Ramos (cell line): ENCODE measurements around the gene DCAF8.

Experiments
- in situ Hi-C: fragments of 300-500 bp; cut with MboI; formaldehyde crosslinking; loops from one replicate; pipeline ENCODE4 v1.14.3; 2022; ENCODE audit warnings: low sequenced_read_pairs; ENCODE audit not compliant: unreplicated experiment

The DCAF8 gene

DNA sequence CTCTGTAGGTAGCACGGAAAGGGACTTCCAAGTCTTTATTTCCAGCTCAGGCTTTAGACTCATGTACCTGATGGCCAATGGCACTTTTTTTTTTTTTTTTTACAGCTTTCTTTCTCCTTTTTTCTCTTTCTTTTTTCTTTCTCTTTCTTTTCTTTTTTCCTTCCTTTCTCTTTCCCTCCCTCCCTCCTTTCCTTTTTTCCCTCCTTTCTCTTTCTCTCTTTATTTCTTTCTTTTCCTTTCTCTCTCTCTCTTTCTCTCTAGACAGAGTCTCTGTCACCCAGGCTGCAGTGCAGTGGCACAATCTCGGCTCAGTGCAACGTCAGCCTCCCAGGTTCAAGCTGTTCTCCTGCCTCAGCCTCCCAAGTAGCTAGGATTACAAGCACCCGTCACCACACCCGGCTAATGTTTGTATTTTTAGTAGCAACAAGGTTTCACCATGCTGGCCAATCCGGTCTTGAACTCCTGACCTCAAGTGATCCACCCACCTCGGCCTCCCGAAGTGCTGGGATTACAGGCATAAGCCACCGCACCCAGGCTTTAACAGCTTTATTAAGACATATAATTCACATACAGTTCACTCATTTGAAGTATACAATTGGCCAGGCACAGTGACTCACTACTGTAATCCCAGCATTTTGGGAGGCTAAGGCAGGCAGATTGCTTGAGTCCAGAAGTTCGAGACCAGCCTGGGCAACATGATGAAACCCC lies 5.1 kb upstream of the DCAF8 start:
- in situ Hi-C loops, result no loop called here

DNA sequence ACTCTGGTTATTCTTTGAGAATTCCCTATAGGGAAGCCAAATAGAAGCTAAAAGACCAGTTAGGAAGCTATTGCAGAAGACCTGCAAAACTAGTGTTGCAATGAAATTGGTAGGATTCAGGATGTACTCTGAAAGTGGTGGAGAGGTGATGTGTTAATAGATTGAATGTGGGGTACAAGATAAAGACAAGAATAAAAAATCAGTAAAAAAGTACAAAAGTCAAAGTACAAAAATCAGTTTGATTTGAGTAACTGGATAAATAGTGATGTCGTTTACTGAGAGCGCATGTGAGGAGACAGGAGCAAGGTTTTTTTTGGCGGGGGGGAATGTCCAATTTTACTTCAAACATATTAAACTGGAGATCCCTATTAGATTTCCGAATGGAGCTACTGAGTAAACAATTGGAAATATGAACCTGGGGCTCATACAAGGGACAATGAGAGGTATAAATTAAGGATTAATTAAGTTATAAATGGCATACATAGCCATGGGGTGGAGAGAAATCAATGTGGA lies 2.5 kb upstream of the DCAF8 start:
- in situ Hi-C loops, result no loop called here

DNA sequence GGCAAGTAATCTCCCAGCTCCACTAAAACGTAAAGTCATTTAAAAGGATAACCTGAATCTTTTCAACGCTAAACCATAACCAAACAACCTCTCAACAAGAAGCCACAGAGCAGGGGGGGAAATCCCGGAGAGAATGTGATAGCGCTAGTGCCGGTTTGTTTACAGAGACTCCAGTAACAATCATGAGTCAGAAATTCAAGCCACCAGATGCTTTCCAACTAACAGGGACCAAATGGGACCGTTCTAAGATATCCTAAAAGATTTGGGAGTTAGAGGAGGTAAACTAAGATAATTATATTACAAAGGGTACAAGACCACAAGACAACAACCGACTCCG lies 825 bp downstream of the DCAF8 start:
- in situ Hi-C loops, result no loop called here

DNA sequence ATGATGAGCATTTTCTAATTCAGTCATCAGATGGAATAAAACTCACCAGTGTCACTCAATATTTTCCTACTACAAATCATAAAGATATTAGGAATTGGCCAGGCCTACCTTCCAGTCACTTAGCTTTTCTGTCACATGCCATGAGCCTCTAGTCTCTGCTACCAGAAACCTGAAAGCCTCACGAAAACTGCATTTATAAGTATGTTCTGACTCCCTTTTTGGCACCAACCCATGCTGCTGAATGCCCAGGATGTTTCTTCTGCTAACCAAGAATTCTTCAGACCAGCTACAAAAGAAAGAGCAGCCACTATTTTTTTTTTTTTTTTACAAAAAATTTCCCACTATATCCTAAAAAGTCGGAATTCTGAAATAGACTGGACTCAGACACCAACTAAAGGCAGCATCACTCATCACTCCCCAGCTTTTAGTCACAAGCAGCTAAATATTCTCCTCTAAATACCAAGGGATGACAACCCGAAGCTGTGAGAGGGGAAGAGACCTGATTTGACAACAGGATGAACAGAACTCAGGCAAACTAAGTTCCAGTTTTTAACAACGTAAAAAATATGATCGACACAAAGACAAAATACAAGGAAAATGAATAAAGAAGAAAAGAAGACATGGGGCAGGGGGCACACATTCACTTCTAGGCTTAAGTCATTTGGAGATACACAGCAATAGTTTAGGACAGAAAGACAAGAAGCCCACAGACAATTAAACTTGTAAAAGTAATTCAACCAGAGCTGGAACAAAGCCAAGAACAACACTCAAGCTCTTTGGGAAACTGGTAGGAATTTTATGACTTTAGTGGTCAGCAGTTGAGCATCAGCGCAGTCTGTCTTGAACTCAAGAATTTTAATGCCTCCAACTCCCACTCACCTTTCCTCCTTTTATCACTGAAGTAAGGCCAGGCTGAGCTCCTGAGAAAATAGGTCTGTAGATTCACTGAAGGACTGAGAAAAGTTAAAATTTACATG lies 1.7 kb downstream of the DCAF8 start:
- in situ Hi-C loops, result no loop called here

DNA sequence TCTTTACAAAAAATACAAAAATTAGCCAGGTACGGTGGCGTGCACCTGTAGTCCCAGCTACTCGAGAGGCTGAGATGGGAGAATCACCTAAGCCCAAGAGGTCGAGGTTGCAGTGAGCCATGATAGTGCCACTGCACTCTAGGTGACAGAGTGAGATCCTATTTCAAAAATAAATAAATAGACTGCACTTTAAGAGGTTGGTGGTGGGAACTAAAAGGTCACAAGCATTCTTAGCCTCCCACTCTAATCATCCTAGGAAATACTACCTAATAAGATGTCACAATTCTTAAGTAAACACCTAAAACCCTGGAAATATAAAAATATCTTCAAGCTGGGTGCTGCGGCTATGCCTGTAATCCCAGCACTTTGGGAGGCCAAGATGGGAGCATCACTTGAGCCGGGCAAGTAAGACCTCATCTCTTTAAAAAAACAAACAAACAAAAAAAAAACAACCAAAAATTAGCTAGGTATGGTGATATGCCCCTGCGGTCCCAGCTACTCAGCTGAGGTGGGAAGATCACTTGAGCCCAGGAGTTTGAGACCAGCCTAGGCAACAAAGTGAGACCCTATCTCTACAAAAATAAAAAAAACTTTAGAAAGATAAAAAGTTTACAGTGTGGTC lies 4.1 kb downstream of the DCAF8 start:
- in situ Hi-C loops, result loop anchor here (10.0 kb wide), 1 partner anchor 163 kb away; the partner anchor contains the start of gene IGSF8

DNA sequence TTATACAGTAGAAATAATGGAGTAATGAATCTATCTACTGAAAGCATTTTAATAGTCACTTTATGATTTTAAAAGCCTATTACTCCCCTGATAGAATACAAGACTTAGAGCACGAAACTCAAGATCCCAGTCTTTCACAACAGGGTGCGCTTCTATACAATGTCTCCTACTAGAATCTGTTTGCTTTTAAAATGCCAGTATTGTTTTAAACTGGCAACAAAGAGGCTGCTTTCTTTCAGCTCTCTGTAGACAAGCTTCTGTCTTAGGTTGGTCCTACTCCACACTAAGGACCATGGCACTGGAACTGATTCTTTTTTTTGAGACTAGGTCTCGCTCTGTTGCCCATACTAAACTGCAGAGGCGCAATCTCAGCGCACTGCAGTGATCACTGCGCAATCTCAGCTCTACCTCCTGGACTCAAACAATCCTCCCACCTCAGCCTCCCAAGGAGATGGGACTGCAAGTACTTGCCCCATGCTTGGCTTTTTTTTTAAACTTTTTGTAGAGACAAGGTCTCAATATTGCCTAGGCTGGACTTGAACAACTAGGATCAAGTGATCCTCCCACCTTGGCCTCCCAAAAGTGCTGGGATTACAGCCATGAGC lies 4.8 kb downstream of the DCAF8 start:
- in situ Hi-C loops, result loop anchor here (10.0 kb wide), 1 partner anchor 163 kb away; the partner anchor contains the start of gene IGSF8

DNA sequence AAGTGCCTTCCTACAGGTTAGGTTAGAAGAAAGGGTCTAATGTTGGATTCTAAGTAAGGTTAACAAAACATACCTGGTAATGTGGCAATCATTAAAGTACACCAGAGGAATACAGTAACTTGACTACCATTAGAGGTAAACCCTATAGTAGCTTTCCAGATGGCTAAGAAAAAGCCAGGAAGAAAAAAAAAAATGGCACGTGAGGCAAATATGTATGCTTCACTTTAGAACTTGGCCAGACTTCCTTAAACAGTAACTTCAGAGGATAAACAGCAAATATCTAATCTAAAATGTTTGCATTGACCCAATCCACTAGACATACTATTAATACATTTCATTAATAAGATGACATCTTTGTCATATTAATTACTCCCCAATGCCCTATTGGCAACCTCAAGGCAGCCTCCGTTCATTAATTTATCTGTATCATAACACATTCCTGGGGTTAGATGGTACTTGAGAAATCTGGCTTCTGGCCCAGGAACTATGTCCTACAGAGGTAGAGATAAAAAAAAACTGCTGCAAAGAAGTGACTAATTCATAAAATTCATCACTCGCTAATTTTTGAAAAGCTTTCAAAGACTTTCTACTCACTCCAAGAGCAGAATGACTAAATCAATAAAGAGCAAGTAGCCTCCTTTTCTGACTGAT lies 5.8 kb downstream of the DCAF8 start:
- in situ Hi-C loops, result loop anchor here (10.0 kb wide), 1 partner anchor 162 kb away; the partner anchor contains the start of gene IGSF8

DNA sequence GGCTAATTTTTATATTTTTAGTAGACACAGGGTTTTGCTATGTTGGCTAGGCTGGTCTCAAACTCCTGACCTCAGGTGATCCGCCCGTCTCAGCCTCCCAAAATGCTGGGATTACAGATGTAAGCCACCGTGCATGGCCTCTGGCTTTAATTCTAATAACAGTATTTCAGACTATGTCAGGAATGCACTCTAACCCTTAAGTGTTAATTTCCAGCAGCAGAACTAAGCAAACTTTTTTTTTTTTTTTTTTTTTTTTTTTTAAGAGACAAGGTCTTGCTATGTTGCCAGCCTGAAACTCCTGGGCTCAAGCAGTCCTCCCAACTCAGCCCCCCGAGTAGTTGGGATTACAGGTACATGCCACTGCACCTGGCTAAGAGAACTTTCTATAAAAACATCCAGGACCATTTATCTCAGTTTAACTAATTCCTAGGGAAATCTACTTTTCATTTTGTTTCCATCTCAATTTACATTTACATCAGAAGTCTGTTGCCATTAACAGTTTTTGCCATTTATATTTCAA lies 6.5 kb downstream of the DCAF8 start:
- in situ Hi-C loops, result loop anchor here (10.0 kb wide), 1 partner anchor 161 kb away; the partner anchor contains the start of gene IGSF8

DNA sequence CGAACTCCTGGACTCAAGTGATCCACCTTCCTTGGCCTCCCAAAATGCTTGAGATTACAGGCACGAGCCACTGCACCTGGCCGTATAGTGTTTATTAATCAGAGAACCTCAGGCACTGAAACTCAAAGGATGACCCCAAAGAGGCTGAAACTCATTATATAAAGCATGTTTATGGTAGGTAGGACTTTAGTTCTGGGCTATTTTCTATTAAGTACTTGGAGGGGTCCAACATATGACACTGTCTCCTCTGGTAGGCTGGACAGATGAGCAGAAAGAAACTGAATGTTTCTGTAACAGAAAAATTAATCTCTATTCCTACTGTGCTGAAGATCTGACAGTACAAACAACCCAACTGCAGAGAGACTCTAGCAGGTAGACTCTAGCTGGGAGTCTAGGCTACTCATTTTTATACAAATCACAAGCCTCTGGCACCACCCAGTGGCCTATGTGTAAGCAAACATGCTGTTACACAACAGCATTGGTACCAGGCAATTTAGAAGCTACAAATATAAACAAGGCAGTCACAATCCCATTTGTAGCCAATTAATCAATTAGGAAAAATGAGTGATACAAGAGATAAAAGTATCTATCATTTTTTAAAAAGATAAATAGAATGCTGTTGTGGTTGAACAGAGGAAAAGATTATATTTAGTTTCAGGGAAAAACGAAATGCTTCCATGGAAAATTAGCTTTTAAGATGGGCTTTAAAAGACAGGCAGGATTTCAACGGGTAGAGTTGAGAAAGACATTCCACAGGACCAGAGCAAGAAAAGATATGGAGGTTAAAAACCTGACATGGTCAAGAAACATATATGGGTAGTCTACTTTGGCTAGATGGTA lies 10.4 kb downstream of the DCAF8 start:
- in situ Hi-C loops, result loop anchor here (10.0 kb wide), 1 partner anchor 157 kb away; the partner anchor contains the start of gene IGSF8

DNA sequence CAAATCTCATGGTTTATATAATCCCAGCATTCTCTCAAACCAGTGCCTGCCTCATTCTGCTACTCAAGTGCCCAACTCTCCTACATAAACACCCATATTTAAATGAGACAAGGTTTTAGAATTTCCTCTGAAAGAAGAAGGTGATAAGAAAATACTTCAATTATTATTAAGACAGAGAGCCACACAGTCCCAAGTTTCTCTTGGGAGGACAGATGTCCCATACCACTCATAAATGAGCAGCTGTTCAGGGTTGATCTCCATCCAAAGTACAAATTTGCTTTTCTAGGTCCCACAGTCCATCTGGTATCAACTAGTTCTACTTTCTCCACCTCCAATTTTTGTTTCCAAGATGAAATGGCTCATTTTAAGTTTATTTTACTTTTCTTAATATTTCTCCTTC lies 11.3 kb downstream of the DCAF8 start:
- in situ Hi-C loops, result loop anchor here (10.0 kb wide), 1 partner anchor 156 kb away; the partner anchor contains the start of gene IGSF8

DNA sequence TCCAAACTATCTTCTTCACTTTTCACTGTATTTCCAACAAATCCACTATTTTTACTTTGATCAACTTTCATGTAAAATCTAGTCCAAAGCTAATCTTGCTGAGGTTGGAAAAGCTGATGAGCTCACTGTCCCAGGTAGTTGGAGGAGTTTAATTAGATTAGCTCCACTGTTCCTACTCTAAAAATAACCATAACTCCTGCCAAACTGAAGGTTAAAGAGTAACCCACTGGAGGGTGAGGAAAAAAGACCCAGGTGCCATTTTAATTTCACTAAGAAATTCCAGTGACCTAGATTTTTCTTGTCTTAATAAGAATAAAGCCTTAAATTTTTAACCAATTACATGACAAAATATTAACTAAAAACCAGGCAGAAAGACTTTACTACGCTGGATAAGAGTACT lies 15.3 kb downstream of the DCAF8 start:
- in situ Hi-C loops, result no loop called here

DNA sequence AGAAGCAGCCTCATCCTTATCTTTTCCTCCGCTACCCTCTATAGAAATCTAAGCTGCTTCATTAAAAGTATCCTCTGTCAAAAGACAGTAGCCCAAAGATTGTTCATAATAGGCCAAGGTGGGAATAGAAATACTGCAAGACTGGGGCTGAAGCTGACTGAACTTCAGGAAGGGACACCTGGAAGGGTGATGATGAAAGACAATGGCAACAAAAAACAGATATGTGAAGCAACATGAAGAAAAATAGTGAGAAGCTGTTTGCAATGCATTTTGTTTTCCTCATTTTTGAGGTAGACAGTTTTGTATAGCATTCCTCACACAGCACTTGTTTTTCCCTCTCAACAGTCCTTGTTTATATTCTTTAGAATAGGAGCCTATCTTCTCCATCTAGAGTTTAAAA lies 16.9 kb downstream of the DCAF8 start:
- in situ Hi-C loops, result no loop called here

DNA sequence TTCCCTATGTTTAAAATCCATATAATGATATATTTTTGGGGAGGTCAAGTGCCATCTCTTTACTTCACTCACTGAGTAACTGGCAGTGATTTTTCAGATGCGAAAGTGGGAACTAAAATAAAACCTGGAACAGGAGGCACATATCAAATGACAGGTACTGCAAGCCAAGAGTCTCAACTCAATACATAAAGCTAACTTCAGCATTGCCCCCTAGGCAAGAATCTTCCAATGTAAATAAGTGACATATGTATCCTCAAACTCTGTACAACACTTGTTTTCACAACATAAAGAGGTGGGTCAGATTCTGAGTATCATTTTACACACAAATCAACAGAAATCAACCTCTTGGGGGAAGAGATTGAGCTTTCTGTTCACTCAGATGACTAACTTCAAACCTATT lies 18.1 kb downstream of the DCAF8 start:
- in situ Hi-C loops, result no loop called here

DNA sequence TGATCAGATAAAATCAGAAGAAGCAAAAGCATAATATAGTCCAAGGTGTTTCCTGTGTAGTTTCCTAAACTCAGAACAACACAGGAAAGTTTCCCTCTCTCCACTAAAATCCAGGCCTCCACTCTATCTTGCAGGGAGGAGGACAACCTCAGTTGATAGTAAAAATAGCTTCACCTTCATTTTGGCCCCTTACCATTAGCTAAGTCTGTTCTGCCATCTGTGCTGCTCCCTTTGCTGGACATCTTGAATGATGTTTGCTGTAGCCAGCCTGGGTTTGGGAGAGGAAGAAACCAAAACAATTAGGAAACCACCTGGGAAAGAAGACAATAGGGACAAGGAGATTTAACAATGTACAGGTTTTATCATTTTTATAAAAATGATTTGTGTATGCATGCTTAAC lies 18.6 kb downstream of the DCAF8 start:
- in situ Hi-C loops, result no loop called here

DNA sequence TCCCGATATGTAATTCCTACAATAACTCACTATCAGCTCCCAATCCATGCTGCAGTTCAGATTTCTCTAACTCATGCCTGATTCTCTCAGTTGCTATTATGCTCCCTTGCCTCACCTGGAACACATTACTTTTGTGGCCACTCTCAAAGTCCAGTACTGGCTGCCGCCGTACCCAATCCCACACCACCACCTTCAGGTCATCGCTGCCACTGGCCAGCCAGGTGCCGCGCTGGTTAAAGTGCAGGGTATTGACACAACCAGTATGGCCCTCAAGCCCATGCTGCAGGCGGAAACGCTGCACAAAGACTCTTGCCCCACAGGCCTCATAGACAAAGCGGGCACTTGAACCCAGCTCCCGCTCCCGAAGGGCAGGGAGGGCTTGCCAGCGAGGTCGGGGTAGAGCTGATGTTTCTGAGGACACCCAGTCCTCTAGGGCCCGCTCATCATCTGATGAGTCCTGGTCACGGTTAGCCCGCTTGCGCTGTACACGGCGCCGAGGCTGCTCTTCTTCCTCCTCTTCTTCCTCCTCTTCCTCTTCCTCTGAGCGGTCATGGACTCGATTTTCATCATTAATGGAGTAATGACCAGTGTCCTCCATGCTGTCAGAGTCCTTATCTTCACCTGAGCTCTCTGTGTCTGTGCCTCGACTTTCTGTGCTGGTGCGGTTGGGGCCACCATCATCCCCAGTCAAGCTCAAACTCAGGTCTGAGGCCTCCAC lies 22.6 kb downstream of the DCAF8 start:
- in situ Hi-C loops, result no loop called here

DNA sequence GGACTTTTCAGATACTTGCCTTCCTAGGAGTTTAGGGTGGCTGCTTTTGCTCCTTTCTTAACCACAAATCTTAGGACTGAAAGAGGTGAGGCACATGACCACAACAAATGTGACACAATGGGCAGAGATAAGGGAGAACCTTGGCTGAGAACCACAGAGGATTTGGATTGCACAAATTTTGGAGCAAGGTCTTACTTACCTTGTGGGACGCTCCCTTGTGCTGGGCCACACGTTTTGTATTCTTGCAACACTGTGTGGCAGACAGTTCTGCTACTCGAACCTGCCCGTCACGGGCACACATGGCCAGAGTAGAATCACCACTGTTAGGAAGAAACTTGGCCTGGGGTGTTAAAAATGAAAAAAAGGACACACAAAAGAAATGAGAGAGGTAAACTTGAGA lies 23.9 kb downstream of the DCAF8 start:
- in situ Hi-C loops, result no loop called here

DNA sequence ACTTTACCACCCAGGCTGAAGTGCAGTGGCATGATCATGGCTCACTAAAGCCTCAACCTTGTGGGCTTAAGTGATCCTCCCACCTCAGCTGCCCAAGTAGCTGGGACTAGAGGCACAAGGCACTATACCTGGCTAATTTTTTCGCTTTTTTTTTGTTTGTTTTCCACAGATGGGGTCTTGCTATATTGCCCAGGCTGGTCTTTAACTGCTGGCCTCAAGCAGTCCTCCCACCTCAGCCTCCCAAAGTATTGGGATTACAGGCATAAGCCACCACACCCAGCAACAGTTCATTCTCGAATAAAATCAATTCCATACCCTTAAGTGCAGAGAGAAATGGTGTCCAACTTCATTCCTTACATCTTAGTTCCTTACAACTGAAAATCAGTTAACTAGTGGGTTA lies 24.8 kb downstream of the DCAF8 start:
- in situ Hi-C loops, result no loop called here

DNA sequence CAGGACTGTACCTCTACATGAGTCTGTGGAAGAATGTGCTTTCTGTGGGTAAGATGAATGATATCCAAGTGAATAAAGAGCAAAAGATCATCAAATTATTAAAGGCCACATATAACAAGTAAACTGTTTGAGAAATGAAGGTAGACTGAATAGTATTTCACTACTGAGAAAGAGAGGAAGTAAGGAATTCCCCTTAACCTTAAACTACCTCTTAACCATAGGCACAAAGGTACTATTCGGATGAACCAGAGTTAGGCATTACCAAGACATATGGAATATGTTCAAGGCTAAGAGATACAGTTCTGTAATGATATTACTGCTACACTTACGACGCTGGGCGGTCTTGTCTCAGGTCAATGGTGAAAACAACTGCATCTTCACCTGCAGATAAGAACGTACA lies 25.5 kb downstream of the DCAF8 start:
- in situ Hi-C loops, result no loop called here
